Stimulated activated CD4-positive, alpha-beta T cell treated with anti-CD3 and anti-CD28 coated beads, Interleukin-4, amount 100 ng/mL, for 24 hours (primary cell): Measurements from ENCODE around the gene KRT37.
"Not testable (repeated sequence)": the region's sequence is repeated elsewhere in the genome, so short reads cannot be mapped to it uniquely, and the experiment has no call there.

Experiments used
- DNase-seq: peaks from one replicate; pipeline ENCODE4 v3.0.0-alpha.2; 2020

KRT37 gene

DNA sequence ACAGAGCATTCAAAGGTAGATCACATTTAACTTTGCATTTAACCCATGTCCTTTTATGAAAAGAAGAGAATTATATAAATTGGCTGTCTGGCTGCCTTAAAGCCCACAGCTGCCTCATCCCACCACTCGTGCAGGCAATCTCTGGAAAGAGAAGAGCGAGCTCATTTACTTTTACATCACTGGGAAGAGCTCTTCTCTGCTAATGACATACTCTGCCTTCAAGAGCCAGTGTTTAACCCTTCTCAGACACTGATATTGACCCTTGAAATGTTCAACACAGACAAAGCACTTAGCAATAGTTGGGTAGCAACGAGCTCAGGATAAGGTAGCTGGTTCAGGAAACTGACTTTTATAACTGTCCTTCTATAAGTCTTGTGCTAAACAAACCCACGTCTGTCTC, 9.6 kb upstream of the KRT37 start:
- DNase-seq = no peak

DNA sequence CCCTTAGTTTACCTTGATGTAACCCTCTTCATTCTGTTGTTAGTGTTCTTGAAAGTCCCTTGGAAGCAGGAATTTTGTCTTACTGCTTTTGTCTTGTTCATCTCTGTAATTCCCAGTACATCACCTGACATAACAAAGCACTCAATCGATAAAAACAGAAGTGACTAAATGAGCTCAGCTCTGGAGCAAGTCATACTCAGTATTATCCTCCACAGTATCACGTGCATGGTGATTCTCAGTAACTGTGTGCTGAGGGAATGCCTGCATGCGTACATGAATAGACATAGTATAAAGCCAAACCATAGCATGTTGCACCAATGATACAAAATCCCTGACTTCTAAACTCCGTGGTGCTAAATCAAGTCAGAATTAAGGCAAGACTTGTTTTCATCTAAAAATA, 9.2 kb upstream of the KRT37 start:
- no peak for DNase-seq

DNA sequence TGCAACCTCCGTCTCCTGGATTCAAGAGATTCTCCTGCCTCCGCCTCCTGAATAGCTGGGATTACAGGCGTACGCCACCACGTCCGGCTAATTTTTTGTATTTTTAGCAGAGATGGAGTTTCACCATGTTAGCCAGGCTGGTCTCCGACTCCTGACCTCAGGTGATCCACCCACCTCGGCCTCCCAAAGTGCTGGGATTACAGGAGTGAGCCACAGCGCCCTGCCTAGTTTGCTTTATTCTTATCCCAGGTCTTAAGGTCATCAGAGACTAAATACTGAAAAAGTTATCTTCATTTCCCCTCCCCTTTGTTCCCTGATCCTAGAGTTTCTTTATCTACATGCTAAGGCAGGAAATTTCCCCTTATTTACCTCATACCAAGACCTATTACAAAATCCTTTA, 6.0 kb upstream of the KRT37 start:
- DNase-seq = not testable (repeated sequence)

DNA sequence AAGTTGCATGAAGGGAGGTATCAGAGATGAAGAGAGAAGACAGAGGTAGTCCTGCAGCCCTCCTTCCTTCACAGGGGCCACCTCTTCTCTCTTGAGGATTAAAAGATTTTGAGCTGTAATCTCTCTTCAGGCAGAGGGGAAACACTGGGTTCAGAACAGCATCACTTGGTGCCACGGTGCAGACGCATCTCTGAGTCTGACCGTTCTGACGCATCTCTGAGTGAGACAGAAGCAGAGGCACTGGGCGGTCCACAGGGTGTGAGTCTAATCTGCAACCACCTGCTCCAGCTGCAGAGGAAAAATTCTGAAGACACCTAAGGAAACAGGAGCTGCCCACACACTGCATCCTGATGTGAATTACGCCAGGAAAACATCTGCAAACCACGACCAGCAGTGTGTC, 5.3 kb upstream of the KRT37 start:
- no peak for DNase-seq

DNA sequence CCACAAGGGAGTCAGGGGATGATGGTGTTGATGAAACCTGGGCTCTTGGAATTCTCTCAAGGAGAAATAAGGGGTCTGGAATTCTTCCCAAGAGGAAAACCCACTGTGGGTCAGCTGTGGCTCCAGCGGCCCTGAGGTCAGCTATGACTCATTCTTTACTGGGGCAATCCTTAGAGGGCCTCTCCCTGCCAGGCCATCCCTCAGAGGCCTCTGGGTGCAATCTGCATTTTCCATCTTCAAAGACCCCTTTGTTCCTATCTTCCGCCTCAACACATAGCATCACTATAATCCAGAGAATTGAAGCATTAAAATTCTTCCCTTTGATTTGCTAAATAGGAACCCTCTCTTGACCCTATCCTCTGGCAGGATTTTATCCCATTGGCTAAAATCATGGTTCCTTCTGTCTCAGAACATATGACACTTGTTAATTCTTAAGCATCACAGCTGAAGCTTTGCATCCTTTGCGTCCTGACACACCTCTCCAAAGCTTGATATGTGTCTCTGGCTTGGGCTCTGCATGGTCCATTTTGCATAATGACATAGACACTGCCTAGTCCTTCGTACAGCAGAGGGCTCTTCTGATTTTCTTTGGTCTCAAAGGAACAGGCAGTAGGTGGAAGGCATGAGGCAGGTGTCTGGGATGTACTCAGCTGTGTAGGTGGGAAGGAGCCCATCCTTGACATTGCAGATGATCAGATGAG, 4.4 kb upstream of the KRT37 start:
- DNase-seq = no peak

DNA sequence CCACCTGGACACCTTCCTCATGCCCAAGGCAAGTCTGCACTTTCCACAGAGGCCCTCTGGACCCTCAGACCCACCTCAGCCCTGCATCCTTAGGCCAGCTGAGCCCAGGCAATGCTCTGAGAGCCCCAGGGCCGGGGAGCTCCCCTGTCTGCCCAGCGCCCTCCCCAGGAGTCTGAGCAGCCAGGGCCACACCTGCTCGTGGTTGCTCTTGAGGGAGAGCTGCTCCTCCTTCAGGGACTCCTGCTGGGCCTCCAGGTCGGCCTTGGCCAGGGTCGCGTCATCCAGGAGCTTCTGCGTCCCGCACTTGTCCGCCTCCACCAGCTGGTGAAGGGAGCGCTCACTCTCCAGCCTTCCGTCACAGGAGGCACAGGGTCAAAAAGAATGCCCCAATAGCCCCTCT, 1.8 kb downstream of the KRT37 start:
- not testable (repeated sequence) for DNase-seq

DNA sequence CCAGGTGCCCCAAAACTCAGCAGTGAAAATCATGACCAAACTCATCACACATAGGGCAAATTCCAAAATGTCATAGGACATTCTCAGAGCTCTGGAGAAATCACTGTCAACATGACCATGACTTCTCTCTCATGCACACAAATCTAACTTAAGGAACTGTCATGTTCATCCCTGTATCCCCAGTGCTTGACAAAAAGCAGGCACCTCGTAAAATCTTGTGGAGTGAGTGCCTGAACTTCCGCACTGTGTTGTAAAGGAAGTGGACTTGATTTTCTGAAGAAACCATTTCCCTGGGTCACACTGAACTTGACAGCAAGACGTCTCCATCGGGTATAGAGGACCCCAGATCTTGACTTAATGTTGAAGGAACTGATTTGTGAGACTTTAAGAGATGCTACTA, 2.8 kb downstream of the KRT37 start:
- no peak for DNase-seq

DNA sequence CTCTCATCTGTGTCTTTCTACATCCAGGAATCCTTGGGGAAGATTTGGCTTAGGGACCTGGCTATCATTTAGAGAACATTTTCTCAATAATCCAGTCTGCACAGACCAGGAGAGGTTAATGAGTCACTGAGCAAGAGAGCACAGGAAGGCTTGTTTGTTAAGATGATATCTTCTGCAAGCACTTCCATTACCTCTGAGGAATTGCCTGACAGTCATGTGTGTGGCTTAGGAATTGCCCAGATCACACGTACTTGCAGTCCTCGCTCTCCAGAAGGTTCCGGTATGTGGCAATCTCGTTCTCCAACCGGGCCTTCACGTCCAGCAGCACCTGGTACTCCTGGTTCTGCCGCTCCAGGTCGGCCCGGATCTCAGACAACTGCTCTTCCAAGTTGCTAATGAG, 3.3 kb downstream of the KRT37 start:
- no peak for DNase-seq

DNA sequence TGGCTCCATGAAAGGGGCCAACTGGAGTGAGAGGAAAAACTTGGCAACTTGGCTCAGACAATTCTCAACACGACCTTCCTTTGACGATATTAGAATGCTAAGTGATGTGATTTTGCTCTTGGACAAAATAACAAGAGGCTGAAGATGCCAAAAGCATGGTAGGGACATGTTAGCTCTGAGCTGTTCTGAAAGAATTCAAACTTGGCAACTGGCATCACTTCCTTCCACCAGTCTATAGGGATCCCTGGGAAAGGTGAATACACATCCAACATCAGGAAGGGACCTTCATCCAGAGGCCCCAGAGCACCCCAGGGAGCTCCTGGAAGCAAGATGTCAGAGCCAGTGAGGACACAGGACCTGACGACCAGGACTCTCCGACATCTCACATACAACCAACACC, 4.3 kb downstream of the KRT37 start:
- no peak for DNase-seq

DNA sequence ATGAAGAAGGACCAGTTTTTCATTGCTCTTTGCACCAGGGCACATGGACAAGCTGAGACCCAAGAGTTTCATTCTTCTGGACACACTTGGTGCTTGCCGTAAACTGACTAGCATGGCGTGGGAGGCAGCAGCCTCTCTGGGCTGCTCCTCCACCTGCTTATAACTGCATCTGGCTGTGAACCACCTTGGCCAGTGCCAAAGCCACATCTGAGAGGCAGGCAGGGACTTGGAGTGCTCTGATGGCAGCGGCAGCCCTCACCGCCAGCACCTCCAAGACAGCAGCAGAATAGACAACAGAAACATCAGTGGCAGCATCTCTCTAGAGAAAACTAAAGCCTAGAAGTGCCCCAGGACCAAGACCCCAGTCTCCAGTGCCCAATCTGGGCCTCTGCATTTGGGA, 4.7 kb downstream of the KRT37 start:
- no peak for DNase-seq

DNA sequence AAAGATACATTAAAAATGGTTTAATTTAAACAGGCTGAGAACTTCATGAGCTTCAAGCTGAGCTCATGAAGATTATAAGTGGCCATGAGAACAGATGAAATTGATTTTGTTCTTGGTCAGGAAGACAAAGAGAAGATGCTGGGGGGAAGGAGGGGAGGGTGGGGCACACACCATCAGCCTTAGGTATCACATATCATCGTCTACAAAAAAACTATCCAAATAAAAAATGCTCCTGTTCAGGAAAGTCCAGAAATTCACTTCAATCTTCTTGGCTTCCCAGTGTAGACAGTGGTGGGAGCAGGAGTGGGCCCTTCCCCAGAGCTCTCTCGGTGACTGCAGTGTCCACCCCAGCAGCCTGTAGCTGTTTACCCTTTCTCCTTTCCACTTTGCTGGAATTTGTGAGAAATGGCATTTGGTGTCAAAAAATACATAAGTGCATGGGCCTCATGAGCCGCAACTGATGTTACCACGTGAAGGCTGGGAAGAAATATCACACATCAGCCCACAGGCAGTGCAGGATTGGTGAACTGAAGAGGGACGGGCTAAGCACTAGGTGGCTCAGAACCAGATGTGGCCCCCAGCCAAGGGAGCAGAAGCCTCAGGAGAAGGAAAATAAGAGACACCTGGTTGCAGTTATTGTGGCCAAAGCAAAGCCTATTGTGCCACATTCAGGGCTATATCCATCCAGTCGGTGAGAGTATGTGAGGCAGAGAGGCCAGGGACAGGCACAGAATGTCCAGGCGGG, 6.1 kb downstream of the KRT37 start:
- DNase-seq = no peak

DNA sequence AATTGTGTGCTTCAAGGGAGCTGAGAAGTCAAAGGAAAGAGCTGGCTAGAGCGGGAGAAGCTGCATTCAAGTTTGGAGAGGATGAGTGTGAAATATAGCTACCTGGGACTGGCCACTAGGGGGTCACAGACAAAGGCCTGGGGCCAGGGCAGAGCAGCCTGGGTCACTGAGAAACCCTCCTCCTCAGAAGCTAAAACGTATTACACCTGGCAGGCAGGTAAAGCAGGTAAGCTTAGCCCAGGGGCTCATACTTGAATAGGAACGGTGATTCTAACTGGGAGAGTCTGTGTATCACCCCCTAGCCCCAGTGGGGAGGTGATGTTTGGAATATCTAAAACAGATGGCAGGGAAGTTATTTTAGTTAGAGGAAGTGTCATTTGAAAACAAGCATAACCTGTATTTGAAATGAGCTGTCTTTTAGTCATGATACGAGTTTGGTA, 6.8 kb downstream of the KRT37 start:
- DNase-seq = no peak

DNA sequence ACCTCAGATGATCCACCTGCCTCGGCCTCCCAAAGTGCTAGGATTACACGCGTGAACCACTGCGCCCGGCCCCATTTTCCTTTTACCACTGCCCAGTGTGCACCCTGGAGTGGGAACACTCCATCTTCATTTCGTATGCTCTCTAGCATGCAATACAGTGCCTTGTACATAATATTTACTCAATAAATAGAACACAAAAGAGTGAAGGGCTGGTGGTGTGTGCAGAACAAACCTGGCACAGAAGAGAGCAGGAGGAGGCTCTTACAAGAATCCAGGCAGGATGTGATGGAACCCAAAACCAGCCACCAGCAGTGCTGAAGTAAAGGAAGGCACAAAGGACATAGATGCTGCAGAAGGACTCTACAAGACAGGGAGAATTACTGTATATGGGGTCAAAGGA, 7.3 kb downstream of the KRT37 start:
- no peak for DNase-seq

DNA sequence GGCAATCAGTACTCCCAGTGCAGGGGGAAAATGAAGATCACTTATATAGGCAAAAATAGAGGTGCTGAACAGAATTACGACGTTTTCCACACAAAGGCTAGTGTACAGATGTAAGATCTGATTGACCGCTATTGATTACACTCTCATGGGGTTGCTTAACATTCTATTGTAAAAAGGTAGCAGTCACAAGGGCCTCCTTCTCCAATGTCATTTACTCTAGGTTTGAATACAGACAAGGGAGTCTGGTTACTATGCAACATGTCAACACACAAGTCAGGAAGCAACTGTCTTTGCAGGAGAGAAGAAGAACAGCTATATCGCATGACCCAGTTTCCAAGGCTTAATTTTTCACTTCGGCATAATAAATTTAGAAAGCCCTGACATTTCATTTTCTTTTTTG, 7.9 kb downstream of the KRT37 start:
- DNase-seq = no peak

DNA sequence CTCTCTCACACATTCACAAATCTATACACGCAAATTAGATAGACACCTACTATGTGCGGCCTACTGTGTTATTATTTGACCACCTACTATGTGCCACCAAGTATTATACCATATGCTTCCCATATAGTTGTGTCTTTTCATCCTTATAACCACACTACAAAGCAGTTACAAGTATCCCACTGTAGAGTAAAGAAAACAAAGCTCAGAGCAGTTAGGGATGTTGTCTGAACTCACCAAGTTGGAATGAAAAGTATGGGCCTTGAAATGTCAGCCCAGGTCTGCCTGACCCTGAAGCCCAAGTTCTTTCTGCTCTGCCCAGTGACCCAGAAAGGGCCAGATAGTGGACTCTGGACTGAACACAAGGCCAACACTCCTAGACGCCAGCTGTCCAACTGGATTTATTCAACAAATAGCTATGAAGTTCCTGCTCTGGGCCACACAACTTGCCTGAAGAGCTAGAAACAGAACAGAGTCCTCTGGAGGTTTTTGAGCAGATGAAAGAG, 8.5 kb downstream of the KRT37 start:
- DNase-seq = no peak

DNA sequence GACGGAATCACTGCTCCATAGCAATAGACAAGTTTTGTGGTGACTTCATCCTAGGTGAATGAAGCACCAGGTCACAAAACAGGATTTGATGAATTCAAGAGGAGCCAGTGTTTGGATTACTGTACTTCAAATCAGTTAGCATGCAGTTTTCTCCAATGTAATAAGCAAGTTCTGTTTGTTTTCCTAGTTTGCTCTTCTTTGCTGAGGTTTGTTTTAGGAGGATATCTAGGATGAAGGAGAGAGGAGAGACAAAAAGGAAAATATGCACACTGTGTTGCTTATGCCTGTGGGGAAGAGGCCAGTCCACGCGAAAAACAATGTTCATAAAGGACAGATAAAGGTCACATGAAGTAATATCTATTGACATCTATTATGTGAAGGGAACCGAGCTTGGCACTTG, 9.0 kb downstream of the KRT37 start:
- DNase-seq = no peak

DNA sequence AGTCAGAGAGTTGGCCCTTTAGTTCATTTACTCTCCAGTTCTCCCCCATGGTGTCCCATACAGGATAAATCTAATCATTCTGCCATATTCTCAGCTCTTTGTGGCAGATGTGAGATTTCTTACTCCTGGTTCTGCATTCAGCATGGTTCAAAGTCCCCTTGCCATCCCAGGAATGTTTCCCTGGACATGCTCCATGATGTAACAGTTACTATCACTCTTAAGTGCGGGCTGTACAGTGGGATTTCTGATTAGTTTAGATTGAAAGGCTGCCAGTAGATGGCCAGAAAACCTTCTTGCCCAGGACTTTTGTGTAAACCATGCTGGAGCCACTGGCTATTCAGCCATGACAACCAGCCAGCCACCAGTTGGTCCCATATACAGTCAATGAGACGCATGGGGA, 10.4 kb downstream of the KRT37 start:
- no peak for DNase-seq

DNA sequence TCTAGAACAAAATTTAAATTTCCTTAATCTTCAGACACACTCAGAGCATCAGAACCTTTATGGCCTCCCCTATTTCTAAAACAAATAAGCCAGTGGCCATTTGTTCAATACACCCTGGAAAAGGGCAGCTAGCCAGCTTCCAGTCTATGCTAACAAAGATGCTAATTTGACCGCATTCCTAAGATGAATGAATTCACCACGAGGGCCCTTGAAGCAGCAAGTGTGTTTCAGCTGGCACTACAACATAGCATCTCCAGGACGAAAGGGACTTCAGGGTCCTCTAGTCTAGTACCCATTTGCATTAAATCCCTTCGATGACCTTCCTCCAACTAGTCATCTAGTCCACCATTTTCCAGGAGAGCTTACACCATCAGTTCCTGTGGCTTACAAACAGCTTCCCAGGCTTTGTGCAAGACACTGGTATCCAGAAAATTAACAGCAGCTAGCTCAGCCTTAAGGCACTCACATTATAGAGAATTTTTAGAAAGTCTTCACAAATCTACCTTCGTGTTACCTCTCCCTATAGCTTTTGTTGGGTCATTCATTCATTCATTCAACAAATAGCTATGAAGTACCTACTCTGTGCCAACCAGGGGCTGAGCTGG, 10.9 kb downstream of the KRT37 start:
- no peak for DNase-seq

DNA sequence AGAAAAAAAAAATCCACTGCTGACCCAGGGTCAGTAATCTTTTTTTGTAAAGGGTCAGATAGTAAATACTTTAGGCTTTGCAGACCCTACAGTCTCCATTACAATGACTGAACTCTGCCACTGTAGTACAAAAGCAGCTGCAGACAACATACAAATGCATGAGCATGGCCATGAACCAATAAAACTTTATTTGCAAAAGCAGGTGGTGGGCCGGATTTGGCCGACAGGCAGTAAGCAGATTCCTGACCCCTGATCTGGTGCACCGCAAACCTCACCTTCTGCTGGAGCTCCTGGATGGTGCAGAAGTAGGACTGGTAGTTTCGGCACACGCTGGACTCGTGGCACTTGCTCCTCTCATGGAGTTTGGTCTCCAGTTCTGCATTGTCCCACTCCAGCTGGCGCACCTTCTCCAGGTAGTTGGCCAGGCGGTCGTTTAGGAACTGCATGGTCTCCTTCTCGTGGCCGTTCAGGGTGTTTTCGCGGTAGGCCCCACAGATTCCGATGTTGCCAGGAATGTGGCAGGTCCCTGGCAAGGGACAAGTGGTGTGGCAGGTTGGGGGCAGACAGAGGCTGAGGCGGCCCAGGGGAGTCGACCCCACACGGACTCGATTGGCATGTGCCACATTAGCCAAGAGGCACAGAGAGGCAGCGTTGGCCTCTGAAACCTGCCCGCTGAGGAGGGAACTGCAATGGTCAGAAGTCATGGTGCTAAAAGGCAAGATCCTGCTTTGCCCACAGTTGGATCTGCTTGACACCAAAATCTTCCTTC, 13.1 kb downstream of the KRT37 start:
- no peak for DNase-seq

DNA sequence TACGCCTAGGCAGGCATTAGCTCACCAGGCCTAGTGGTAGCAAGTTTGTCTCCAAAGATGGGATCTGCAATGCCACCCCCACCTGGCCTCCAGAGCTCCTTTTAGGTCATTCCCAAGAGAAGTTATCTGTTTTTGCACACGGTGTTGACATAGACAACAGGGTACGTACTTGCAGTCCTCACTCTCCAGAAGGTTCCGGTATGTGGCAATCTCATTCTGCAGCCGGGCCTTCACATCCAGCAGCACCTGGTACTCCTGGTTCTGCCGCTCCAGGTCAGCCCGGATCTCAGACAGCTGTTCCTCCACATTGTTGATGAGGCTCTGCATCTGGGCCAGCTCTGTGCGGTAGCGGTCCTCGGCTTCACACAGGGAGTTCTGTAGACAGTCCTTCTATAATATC, 17.2 kb downstream of the KRT37 start:
- DNase-seq = no peak

DNA sequence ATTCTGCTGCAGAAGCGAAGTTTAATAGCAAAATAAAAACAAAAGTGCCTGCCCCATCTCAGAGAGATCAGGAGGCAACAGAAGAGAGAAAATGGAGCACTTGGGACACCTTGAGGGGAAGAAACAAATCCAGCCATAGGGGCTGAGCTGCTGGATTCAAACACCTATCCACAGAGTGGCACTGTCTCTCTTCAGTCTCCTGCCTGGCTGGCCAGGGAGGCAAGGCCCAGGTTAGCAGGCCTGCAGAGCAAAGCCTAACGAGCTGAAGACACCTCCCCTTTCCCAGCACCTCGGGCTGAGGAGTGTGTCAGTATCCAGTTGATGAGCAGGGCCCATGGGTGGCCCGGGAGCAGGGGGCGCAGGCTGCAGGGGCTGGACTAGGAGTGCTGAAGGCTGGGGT, 18.2 kb downstream of the KRT37 start:
- no peak for DNase-seq

DNA sequence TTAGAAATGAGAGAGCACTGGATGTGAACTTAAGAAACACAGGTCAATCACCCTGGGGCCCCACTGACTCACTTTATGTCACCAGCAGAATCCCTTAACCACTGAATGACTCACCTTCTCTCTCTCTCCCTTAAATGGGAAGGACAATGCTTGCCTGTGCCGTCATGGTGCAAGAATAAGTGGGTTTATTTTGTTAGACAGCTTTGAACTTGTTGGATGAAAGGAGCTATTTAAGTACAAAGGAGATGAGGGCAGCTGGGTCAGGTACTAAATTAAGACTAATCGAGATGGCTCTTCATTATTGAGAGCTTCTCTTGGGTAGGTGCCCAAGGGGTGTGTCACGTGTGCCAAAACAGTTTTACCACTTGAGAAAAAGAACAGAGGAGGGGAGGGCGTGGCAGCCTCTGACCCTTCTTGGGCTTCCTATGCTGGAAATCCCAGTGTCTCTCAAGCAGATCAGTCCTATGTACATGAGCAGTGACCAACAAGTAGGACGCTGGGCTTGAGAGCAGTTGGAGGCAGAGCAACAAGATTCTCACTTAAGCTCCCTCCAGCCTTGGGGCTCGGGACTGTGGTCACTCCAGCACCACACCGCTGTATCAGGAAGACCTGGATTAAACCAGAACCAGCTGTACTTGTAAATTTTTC, 20.2 kb downstream of the KRT37 start:
- peak; percentile 61 for DNase-seq
